ENCODE results near the gene PSMD6.

Gene PSMD6

DNA sequence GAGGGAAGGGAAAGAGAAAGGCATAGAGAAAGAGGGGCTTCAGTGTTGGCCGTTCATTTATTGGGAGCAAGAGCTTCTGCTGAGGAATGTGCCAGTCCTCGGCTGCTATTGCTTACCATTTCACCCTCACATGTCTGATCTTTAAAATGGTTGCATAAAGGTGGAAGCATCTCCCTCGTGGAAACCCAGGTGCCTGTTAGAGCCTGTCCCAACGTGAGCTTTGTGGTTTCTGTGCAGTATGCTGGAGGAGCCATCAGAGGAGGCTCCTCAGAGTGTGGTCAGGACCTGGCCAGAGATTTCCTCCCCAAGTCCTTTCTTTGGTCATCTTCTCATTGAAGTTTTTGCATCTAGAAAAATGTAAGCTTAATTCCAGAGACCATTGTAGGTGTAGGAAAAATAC lies 34.4 kb downstream of the PSMD6 start:
- no peak overlapping the region for H3K4me3 ChIP-seq (ENCODE audit: control insufficient read depth, low read depth, low read length)
- DNase-seq (ENCODE audit: low read depth) = no peak
- TF ChIP-seq, protein P1, sequence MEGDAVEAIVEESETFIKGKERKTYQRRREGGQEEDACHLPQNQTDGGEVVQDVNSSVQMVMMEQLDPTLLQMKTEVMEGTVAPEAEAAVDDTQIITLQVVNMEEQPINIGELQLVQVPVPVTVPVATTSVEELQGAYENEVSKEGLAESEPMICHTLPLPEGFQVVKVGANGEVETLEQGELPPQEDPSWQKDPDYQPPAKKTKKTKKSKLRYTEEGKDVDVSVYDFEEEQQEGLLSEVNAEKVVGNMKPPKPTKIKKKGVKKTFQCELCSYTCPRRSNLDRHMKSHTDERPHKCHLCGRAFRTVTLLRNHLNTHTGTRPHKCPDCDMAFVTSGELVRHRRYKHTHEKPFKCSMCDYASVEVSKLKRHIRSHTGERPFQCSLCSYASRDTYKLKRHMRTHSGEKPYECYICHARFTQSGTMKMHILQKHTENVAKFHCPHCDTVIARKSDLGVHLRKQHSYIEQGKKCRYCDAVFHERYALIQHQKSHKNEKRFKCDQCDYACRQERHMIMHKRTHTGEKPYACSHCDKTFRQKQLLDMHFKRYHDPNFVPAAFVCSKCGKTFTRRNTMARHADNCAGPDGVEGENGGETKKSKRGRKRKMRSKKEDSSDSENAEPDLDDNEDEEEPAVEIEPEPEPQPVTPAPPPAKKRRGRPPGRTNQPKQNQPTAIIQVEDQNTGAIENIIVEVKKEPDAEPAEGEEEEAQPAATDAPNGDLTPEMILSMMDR (IDR thresholded peaks at IDR 0.05; ENCODE audit: control insufficient read depth, insufficient read depth, low read depth, low read length, missing control alignments) = no peak

DNA sequence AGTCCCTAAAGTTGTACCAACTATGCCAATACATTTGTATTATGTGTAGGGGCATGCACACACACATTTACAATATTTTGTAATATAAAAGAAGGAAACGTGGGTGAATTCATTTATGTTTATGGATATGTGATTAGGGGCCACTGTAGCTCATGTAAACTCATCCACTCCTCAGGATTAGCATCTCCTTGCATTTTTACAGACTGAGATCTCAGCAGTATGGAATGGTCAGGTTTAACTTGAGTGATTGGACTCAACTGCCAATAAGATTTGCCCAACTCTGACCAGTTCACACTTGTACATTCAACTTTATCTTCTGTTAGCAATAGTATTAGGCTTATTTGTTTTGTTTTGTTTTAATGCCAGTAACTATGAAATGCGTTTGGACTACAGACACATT lies 36.5 kb downstream of the PSMD6 start:
- TF ChIP-seq, protein P1 (IDR thresholded peaks at IDR 0.05; ENCODE audit: control insufficient read depth, insufficient read depth, low read depth, low read length, missing control alignments) = no peak
- no peak overlapping the region for H3K4me3 ChIP-seq (ENCODE audit: control insufficient read depth, low read depth, low read length)
- DNase-seq (ENCODE audit: low read depth) = no peak

DNA sequence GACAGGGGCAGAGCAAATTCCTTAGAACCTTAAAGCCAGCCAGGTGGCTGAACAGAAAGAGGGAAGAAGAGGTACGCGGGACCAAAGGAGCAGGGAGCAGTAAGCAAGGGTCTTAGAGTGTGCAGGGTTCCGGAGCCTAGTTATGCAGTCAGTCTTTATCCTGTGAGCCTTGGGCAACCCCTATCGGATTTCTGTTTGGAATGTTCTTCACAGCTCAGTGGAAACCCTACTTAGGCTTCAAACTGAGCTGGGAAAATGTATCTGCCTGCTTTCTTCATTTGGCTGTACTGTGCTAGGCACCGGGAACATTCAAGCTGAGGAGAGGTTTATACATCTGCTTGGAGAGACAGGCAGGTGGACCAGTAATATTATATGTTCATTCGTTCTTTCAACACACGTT lies 37.1 kb downstream of the PSMD6 start:
- TF ChIP-seq, protein P1 (IDR thresholded peaks at IDR 0.05; ENCODE audit: control insufficient read depth, insufficient read depth, low read depth, low read length, missing control alignments) = no peak
- no peak for DNase-seq (ENCODE audit: low read depth)
- no peak overlapping the region for H3K4me3 ChIP-seq (ENCODE audit: control insufficient read depth, low read depth, low read length)

DNA sequence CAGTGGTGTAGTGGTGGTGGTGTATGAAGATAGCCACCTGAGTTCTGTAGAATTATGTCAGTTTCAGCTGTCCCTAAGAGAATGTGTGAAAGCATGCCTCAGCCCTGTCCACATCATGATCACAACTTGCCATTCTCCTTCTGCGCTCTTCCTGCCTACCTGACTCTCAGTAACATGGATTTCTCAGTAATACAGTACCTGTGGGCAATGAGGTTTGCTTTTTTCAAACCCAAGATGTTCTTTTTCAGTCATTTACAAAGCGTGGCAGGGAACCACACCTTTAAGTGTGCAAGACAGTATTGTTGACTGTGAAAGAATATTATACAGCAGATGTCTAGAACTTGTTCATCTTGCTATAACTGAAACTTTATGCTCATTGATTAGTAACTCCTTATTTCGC lies 38.9 kb downstream of the PSMD6 start:
- H3K4me3 ChIP-seq (ENCODE audit: control insufficient read depth, low read depth, low read length) = no peak overlapping the region
- TF ChIP-seq, protein P1 (IDR thresholded peaks at IDR 0.05; ENCODE audit: control insufficient read depth, insufficient read depth, low read depth, low read length, missing control alignments) = no peak
- DNase-seq (ENCODE audit: low read depth) = no peak

DNA sequence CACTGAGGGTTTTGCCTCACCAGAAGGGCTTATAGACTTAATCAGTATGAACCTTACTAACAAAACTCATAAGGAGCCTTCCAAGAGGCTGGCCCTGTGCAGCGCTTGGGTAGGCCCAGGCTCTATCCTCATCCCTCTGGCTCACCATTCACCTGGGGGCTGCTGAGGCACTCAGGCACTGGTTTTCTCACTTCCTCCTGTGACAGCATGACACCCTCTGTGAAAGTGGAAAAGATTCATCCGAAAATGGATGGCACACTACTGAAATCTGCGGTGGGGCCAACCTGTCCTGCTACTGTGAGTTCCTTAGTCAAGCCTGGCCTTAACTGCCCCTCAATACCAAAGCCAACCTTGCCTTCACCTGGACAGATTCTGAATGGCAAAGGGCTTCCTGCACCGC lies 41.3 kb downstream of the PSMD6 start:
- no peak for DNase-seq (ENCODE audit: low read depth)
- no peak overlapping the region for H3K4me3 ChIP-seq (ENCODE audit: control insufficient read depth, low read depth, low read length)
- TF ChIP-seq, protein P1 (IDR thresholded peaks at IDR 0.05; ENCODE audit: control insufficient read depth, insufficient read depth, low read depth, low read length, missing control alignments) = no peak

DNA sequence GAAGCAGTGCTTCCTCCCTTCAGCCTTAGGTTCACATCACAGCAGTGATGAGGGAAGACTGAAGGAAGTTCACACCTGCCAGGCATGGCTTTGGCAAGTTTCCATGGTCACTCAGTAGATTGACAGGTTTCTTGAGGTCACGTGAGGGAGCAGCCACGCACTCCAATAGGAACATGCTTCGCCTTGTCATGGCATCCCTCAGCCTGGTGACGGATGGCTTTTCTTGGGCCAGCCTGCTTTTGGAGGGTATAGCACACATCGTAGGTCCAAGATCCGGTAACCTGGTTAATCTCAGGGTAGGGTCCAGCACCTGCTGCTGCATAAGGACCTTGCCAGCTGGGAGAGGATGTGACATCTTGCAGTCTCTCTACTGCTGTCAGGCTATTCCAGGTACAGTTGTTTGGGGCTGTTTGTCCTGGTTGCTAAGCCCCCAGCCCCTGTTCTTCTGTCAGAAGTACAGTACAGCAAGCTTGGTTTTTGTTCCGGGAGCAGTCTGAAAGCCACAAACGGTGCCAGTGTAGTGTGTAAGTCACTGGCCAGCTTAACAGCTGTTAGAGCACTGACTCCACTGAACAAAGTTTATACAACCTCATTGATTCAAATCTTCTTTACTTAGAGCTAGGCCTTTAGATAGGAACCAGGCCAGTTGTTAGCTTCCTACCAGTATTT lies 42.3 kb downstream of the PSMD6 start:
- DNase-seq (ENCODE audit: low read depth) = no peak
- TF ChIP-seq, protein P1 (IDR thresholded peaks at IDR 0.05; ENCODE audit: control insufficient read depth, insufficient read depth, low read depth, low read length, missing control alignments) = no peak

More for the DNA sequence above, 42.3 kb downstream of the PSMD6 start:
- H3K4me3 ChIP-seq (ENCODE audit: control insufficient read depth, low read depth, low read length) = no peak overlapping the region

Data from AG09309 (cell line).